Sigmoid colon (tissue), 4 donors: ENCODE results near the gene SNAI3.

Source experiments
- CTCF ChIP-seq, 4 experiments: fragments of 450-650 bp in 3 of 4; fragments of 200-600 bp in 1 of 4; IDR thresholded peaks; one replicate each; pipeline ENCODE4 v1.5.1; 2016 to 2019; ENCODE audit warnings: antibody characterized with exemption in 4 of 4, mild to moderate bottlenecking in 3 of 4, moderate library complexity in 2 of 4
- POLR2A ChIP-seq, 2 donors: fragments of 450-650 bp; IDR thresholded peaks; one replicate each; pipeline ENCODE4 v1.6.1; 2016; ENCODE audit warnings: antibody characterized with exemption in 2 of 2, mild to moderate bottlenecking in 2 of 2, moderate library complexity in 2 of 2
- POLR2AphosphoS5 ChIP-seq, 4 donors: sonication (generic); formaldehyde crosslinking; IDR thresholded peaks; one replicate each; pipeline ENCODE4 v1.6.1; 2017; ENCODE audit warnings: antibody characterized with exemption in 4 of 4

GRCh38 chr16:88700322-88700635 lies 14.0 kb upstream of the SNAI3 start:
- TF ChIP-seq POLR2A (IDR thresholded peaks at IDR 0.05) = no peak
- no peak for TF ChIP-seq CTCF (IDR thresholded peaks at IDR 0.05)
- TF ChIP-seq POLR2AphosphoS5 (IDR thresholded peaks at IDR 0.05) = no peak
